Measurements from ENCODE around the gene KCNE3.

Gene KCNE3

DNA sequence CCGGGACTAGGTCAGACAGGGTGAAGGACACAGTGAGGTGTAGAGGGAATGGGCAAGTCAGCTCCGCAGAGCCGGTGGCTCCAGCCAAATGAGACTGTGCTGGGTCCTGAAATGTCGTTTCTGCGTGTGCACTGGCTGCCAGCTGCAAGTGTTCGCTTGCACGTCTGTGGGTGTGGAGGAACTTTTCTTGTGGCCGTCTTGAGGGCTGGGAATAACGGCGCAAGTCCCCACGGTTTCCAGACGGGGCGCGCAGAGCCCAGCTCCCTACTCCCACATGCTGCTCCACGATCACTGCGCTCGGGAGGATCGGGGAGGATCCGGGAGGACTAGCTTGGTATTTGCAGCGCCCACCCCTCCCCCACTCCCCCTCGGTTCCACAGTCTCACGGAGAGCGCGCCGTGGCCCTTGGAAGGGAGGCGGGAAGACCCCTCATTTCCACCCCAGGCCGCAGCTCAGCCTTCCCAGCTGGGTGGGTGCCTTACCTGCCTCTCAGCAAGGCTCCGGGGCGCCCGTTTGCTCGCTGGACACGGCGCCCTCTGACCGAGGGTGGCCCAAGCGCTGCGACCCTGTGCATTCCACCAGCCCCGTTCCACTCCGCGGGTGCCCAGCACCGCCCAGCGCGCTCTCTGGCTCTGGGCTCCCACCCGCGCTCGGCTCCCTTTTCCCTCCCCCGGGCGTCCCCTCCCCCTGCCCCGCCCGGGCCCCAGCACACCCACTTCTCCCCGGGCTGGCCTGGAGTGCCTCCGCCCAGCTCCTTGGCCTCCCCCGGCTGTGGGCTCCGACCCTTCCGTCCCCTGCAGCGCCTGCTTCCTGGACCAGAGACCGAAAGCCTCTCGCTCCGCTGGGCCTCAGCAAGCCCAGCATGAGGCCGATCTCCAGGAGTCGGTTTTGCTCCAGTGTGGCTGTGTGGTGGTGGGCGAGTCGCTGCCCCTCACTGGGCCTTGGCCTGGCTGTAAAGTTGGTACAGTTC, at the start of gene KCNE3:
TSS of gene KCNE3 (minus strand) at position 634 of the 970 bp plus-strand sequence. CDS start 9,986 bp downstream, outside the sequence.
- Histone ChIP-seq H3K9me3 (ENCODE audit: control insufficient read depth, low read length) (no peaks in the 10 kb centered on the region), H3K4me1 (no peaks in the 10 kb centered on the region), H3K27me3 (ENCODE audit: control insufficient read depth, insufficient read depth, low read length) (no peaks in the 10 kb centered on the region), H3K9ac (no peak within 1 kb of the TSS), H3K36me3 (ENCODE audit: control insufficient read depth, insufficient read depth, low read length) (no peaks in the 10 kb centered on the region), H2AFZ (peak within 1 kb of the TSS; percentile 72), H3K4me3 (ENCODE audit: low read depth, low read length) (peak within 1 kb of the TSS; percentile 19), H3K4me2 (ENCODE audit: low read length) (peak within 1 kb of the TSS; percentile 39), H3K27ac (no peak within 1 kb of the TSS), H3K79me2 (no peaks in the 10 kb centered on the region)
- no peak for TF ChIP-seq CTCF (IDR thresholded peaks at IDR 0.05)

DNA sequence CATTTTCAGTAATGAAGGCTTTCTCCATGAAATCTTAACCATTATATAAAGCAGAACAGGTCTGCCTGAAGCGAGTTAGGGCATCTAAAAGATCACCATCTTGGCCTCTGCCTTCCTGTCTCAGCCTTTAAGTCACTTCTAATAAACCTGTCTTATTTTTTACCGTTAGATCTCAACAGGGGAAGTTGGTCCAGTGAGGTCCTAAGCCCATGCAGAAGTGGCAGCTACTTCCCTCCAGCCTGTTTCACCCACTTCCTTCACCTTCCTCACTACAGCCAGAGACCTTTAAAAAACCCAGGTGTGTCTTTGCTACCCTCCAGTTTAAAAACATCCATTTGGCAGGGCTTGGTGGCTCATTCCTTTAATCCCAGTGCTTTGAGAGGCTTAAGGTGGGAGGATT, 40.2 kb upstream of the KCNE3 start:
- Histone ChIP-seq H3K36me3 (ENCODE audit: control insufficient read depth, insufficient read depth, low read length) (no peaks in the 10 kb centered on the region), H3K27me3 (ENCODE audit: control insufficient read depth, insufficient read depth, low read length) (no peaks in the 10 kb centered on the region), H3K4me2 (ENCODE audit: low read length) (no peak overlapping the region), H3K4me1 (no peaks in the 10 kb centered on the region), H2AFZ (no peak overlapping the region), H3K4me3 (ENCODE audit: low read depth, low read length) (no peak overlapping the region), H3K79me2 (no peaks in the 10 kb centered on the region), H3K9ac (no peak overlapping the region), H3K27ac (no peak overlapping the region), H3K9me3 (ENCODE audit: control insufficient read depth, low read length) (no peaks in the 10 kb centered on the region)
- no peak for TF ChIP-seq CTCF (IDR thresholded peaks at IDR 0.05)

DNA sequence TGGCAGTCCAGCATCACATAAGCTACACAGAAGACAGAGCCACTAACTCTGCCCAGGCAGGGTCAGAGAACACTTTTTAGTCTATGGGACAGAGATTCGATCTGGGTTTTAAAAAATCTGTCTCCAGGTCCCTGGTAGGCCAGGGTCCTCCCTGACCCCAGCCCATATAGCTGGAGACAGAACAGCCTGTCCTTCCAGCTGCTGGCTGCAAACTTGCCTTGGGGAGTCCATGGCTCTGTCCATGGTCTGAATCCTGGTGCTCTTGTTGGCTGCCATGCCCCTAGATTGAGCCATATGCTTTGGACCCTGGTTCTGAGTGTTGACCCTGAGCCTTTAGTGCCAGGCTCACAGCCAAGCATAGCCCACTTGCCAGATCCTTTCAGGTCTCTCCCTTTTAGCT, 39.5 kb upstream of the KCNE3 start:
- no peak overlapping the region for H3K27ac ChIP-seq
- H3K4me3 ChIP-seq (ENCODE audit: low read depth, low read length) = no peak overlapping the region
- H3K9ac ChIP-seq = no peak overlapping the region
- no peak overlapping the region for H2AFZ ChIP-seq
- no peak overlapping the region for H3K4me2 ChIP-seq (ENCODE audit: low read length)
- no peaks in the 10 kb centered on the region for H3K79me2 ChIP-seq
- no peak for TF ChIP-seq CTCF (IDR thresholded peaks at IDR 0.05)
- H3K4me1 ChIP-seq = no peaks in the 10 kb centered on the region
- H3K27me3 ChIP-seq (ENCODE audit: control insufficient read depth, insufficient read depth, low read length) = no peaks in the 10 kb centered on the region
- H3K9me3 ChIP-seq (ENCODE audit: control insufficient read depth, low read length) = no peaks in the 10 kb centered on the region
- H3K36me3 ChIP-seq (ENCODE audit: control insufficient read depth, insufficient read depth, low read length) = no peaks in the 10 kb centered on the region

DNA sequence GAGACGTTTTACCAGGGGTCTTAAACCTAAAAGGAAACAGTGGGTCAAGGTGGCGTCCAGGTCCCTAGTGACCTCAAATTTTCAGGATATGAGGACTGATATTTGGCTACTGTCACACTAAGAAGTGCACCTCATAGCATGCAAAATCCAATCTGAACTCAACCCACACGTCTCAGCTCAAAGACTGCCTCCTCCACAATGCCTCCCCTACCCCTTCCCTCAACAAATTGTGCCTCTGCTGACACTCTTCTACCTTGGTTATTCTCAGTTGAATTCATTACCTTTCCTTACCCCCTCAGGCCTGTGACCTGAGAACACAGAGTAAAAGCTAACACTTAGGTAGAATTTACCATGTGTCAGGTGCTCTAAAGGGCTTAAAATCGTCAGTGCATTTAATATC, 38.6 kb upstream of the KCNE3 start:
- Histone ChIP-seq H3K9ac (no peak overlapping the region), H3K4me2 (ENCODE audit: low read length) (no peak overlapping the region), H2AFZ (no peak overlapping the region), H3K4me1 (no peaks in the 10 kb centered on the region), H3K27ac (no peak overlapping the region), H3K27me3 (ENCODE audit: control insufficient read depth, insufficient read depth, low read length) (no peaks in the 10 kb centered on the region), H3K4me3 (ENCODE audit: low read depth, low read length) (no peak overlapping the region), H3K79me2 (no peaks in the 10 kb centered on the region), H3K36me3 (ENCODE audit: control insufficient read depth, insufficient read depth, low read length) (no peaks in the 10 kb centered on the region), H3K9me3 (ENCODE audit: control insufficient read depth, low read length) (no peaks in the 10 kb centered on the region)
- TF ChIP-seq CTCF (IDR thresholded peaks at IDR 0.05) = no peak
